Upper lobe of left lung (tissue), 6 donors: Measurements from ENCODE around the gene COL27A1. TPM values are rescaled to one million over a fixed set of nuclear protein-coding genes. Genes with fewer than 3 reads are reported as not detected.

ENCODE experiments used
- ATAC-seq, 2 donors: fragments of 200-7000 bp; cut with Tn5 transposase; one replicate each; pipeline ENCODE4 v1.9.1; 2022; ENCODE audit warnings: mild to moderate bottlenecking in 2 of 2, moderate library complexity in 2 of 2; ENCODE audit not compliant: low FRiP score in 2 of 2
- DNase-seq, 2 donors: peaks; one replicate each; pipeline ENCODE4 v3.0.0-alpha.2; 2019 to 2020
- H3K27ac ChIP-seq, 4 donors: fragments of 200-600 bp; sonication (generic); one replicate each; pipeline ENCODE4 v1.5.1; 2016 to 2019
- H3K27me3 ChIP-seq, 4 donors: fragments of 200-600 bp; sonication (generic); one replicate each; pipeline ENCODE4 v1.5.1; 2017 to 2019
- H3K36me3 ChIP-seq, 4 donors: fragments of 200-600 bp; sonication (generic); one replicate each; pipeline ENCODE4 v1.5.1; 2016 to 2019
- H3K4me1 ChIP-seq, 4 donors: fragments of 200-600 bp; sonication (generic); one replicate each; pipeline ENCODE4 v1.5.1; 2018 to 2019
- H3K4me3 ChIP-seq, 4 donors: fragments of 200-600 bp; sonication (generic); one replicate each; pipeline ENCODE4 v1.5.1; 2017 to 2019; ENCODE audit warnings: mild to moderate bottlenecking in 2 of 4, moderate library complexity in 1 of 4
- H3K9me3 ChIP-seq, 4 donors: fragments of 200-600 bp; sonication (generic); one replicate each; pipeline ENCODE4 v1.5.1; 2018 to 2019
- EP300 ChIP-seq, 4 donors: sonication (generic); formaldehyde crosslinking; IDR thresholded peaks; one replicate each; pipeline ENCODE4 v1.5.1; 2017; ENCODE audit warnings: antibody characterized with exemption in 4 of 4, control low read depth in 2 of 4
- POLR2A ChIP-seq, 4 donors: fragments of 450-650 bp; IDR thresholded peaks; one replicate each; pipeline ENCODE4 v1.5.1; 2016 to 2017; ENCODE audit warnings: antibody characterized with exemption in 4 of 4, mild to moderate bottlenecking in 2 of 4
- POLR2AphosphoS5 ChIP-seq, 2 donors: sonication (generic); formaldehyde crosslinking; IDR thresholded peaks; one replicate each; pipeline ENCODE4 v1.5.1; 2017; ENCODE audit warnings: antibody characterized with exemption in 2 of 2
- WGBS, 2 donors: methylation state at CpG; one replicate each; pipeline ENCODE4 v1.1.5; 2017 to 2018; 5-methylcytosine and 5-hydroxymethylcytosine counted together
- total RNA-seq, 6 donors: library from RNA; depleted of rRNA in 4 of 6; stranded (reverse); fragments of >200 nt in 4 of 6; gene quantifications; one replicate each; pipeline versions ENCODE4 v1.1.0 to v1.2.1, GENCODE V29; 2016 to 2021
- TF ChIP-seq, protein P1 (sequence below), 6 experiments: fragments of 450-650 bp in 4 of 6; fragments of 200-600 bp in 2 of 6; sonication (generic) in 2 of 6; IDR thresholded peaks; one replicate each; pipeline ENCODE4 v1.5.1; 2016 to 2019; ENCODE audit warnings: antibody characterized with exemption in 6 of 6
- donor health status: DM: no; HTN: no; CAD: no; lungs with moderate emphysema.
- donor health status: DM: no; HTN: yes; CAD: no; lungs with severe emphysema.

The COL27A1 gene
- total RNA-seq, 6 donors from 2014 or later = 4.0 to 55.5 (median 9.2) TPM

GRCh38 chr9:114237781-114238180, 82.4 kb downstream of the COL27A1 start:
- Histone ChIP-seq H3K27ac (no peak overlapping the region), H3K4me1 (no peaks in the 10 kb centered on the region), H3K4me3 (no peak overlapping the region), H3K9me3 (no peaks in the 10 kb centered on the region), H3K27me3 (no peaks in the 10 kb centered on the region), H3K36me3 (no peaks in the 10 kb centered on the region)
- ATAC-seq (no peak), DNase-seq (no peak)
- 80 to 89% methylated on average over 5 of the region's 5 CpGs for WGBS, 2 donors
- TF ChIP-seq POLR2A (IDR thresholded peaks at IDR 0.05) (no peak), EP300 (IDR thresholded peaks at IDR 0.05) (no peak), POLR2AphosphoS5 (IDR thresholded peaks at IDR 0.05) (no peak)
- TF ChIP-seq, protein P1, sequence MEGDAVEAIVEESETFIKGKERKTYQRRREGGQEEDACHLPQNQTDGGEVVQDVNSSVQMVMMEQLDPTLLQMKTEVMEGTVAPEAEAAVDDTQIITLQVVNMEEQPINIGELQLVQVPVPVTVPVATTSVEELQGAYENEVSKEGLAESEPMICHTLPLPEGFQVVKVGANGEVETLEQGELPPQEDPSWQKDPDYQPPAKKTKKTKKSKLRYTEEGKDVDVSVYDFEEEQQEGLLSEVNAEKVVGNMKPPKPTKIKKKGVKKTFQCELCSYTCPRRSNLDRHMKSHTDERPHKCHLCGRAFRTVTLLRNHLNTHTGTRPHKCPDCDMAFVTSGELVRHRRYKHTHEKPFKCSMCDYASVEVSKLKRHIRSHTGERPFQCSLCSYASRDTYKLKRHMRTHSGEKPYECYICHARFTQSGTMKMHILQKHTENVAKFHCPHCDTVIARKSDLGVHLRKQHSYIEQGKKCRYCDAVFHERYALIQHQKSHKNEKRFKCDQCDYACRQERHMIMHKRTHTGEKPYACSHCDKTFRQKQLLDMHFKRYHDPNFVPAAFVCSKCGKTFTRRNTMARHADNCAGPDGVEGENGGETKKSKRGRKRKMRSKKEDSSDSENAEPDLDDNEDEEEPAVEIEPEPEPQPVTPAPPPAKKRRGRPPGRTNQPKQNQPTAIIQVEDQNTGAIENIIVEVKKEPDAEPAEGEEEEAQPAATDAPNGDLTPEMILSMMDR (IDR thresholded peaks at IDR 0.05) = no peak

DNA sequence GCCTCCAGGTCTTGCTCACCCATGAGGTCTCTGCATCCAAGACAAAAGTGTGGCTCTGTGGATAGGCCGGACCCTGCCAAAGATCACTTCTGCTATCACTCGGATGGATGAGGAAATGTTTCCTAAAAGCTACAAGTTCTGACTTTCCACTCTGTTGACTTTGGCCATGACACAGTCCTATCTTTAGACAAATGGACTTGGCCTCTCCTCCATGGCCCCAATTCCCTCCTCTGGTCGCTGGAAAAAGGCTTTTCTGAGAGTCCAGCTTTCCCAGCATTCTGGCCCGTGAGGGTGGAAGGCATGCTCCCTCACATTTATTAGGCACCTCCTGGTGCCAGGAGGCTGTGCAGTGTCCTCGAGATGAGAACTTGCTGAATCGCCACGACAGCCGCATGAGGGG, 83.1 kb downstream of the COL27A1 start:
- Histone ChIP-seq H3K27me3 (no peaks in the 10 kb centered on the region), H3K36me3 (no peaks in the 10 kb centered on the region), H3K4me3 (no peak overlapping the region), H3K27ac (no peak overlapping the region), H3K4me1 (no peaks in the 10 kb centered on the region), H3K9me3 (no peaks in the 10 kb centered on the region)
- 62 to 71% methylated on average over 6 to 7 of the region's 8 CpGs for WGBS, 2 donors
- no peak for DNase-seq
- TF ChIP-seq, protein P1 (IDR thresholded peaks at IDR 0.05) = no peak
- TF ChIP-seq POLR2A (IDR thresholded peaks at IDR 0.05) (no peak), EP300 (IDR thresholded peaks at IDR 0.05) (no peak), POLR2AphosphoS5 (IDR thresholded peaks at IDR 0.05) (no peak)
- peak in 1 of 2 donors; percentile 59 for ATAC-seq

- Histone ChIP-seq H3K4me1 (no peaks in the 10 kb centered on the region), H3K27ac (no peak overlapping the region), H3K27me3 (no peaks in the 10 kb centered on the region), H3K36me3 (no peaks in the 10 kb centered on the region), H3K4me3 (no peak overlapping the region), H3K9me3 (no peaks in the 10 kb centered on the region)
- ATAC-seq (peak in 1 of 2 donors; percentile 33), DNase-seq (no peak)
- TF ChIP-seq EP300 (IDR thresholded peaks at IDR 0.05) (no peak), POLR2AphosphoS5 (IDR thresholded peaks at IDR 0.05) (no peak), POLR2A (IDR thresholded peaks at IDR 0.05) (no peak)
- TF ChIP-seq, protein P1 (IDR thresholded peaks at IDR 0.05) = no peak
- WGBS, 2 donors = 61 to 64% methylated on average over 14 of the region's 14 CpGs
These were observed 83.8 kb downstream of the COL27A1 start for GRCh38 chr9:114238891-114239875.

- no peak overlapping the region for H3K4me3 ChIP-seq
These were observed 84.9 kb downstream of the COL27A1 start for GRCh38 chr9:114240216-114240615.

More at GRCh38 chr9:114240216-114240615, 84.9 kb downstream of the COL27A1 start:
- Histone ChIP-seq H3K9me3 (no peaks in the 10 kb centered on the region), H3K27ac (no peak overlapping the region), H3K4me1 (no peaks in the 10 kb centered on the region), H3K36me3 (no peaks in the 10 kb centered on the region), H3K27me3 (no peaks in the 10 kb centered on the region)
- 83 to 90% methylated on average over 3 to 8 of the region's 8 CpGs for WGBS, 2 donors
- no peak for DNase-seq
- no peak for ATAC-seq
- TF ChIP-seq EP300 (IDR thresholded peaks at IDR 0.05) (no peak), POLR2A (IDR thresholded peaks at IDR 0.05) (no peak), POLR2AphosphoS5 (IDR thresholded peaks at IDR 0.05) (no peak)
- TF ChIP-seq, protein P1 (IDR thresholded peaks at IDR 0.05) = no peak
